LNCaP clone FGC (cell line): Measurements from ENCODE around the gene SLAMF9.

Experiments
- DNase-seq: peaks from one replicate; pipeline ENCODE4 v3.0.0-alpha.2; 2011; ENCODE audit warnings: low read depth
- H3K4me3 ChIP-seq: 2 replicates; pipeline ENCODE4 v1.5.1; 2011; ENCODE audit warnings: mild to moderate bottlenecking, low read depth, low read length, control low read depth
- TF ChIP-seq, protein P1 (sequence below): IDR thresholded peaks from 2 replicates; pipeline ENCODE4 v1.5.1; 2012; ENCODE audit warnings: mild to moderate bottlenecking; ENCODE audit not compliant: control insufficient read depth, insufficient read depth; ENCODE audit errors: extremely low read depth

SLAMF9 gene

DNA sequence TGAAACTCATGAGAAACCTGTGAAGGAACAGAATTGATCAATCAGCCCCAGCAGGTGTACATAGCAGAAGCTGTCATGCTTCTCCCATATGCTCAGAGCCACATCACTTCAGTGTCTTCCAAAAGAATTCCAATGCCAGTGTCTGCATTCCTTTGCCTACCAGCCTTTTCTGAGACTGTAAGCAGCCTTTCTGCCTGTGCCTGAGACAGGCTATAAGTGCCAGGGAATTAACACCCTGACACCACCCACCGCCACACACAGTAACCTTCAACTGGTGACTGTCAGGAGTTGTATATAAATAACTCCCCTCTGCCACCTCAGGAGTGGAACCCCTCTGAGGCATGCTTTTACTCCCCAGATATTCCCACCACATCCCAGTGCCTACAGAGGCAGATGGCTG lies 38.1 kb upstream of the SLAMF9 start:
- TF ChIP-seq, protein P1, sequence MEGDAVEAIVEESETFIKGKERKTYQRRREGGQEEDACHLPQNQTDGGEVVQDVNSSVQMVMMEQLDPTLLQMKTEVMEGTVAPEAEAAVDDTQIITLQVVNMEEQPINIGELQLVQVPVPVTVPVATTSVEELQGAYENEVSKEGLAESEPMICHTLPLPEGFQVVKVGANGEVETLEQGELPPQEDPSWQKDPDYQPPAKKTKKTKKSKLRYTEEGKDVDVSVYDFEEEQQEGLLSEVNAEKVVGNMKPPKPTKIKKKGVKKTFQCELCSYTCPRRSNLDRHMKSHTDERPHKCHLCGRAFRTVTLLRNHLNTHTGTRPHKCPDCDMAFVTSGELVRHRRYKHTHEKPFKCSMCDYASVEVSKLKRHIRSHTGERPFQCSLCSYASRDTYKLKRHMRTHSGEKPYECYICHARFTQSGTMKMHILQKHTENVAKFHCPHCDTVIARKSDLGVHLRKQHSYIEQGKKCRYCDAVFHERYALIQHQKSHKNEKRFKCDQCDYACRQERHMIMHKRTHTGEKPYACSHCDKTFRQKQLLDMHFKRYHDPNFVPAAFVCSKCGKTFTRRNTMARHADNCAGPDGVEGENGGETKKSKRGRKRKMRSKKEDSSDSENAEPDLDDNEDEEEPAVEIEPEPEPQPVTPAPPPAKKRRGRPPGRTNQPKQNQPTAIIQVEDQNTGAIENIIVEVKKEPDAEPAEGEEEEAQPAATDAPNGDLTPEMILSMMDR = no peak
- no peak overlapping the region for H3K4me3 ChIP-seq
- no peak for DNase-seq

- DNase-seq = peak; percentile 13
- no peak overlapping the region for H3K4me3 ChIP-seq
- TF ChIP-seq, protein P1 = no peak
Observed at GRCh38 chr1:159991513-159991912, 37.5 kb upstream of the SLAMF9 start.

DNA sequence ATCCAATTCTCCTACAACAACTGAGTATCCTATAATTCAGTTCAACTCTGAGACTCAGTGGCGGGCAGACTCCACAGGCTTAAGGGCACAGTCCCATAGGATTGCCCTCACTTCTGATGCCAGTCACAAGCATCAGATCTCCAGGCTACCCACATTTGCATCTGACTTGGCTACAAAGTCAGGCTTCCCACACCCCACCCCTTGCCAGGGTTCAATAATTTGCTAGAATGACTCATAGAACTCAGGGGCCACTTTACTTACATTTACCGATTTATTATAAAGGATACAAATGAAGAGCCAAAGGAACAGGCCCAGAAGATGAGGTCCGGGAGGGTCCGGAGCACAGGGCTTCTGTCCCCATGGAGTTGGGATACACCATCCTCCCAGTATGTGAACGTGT lies 36.0 kb upstream of the SLAMF9 start:
- no peak for DNase-seq
- TF ChIP-seq, protein P1 = no peak
- H3K4me3 ChIP-seq = no peak overlapping the region

DNA sequence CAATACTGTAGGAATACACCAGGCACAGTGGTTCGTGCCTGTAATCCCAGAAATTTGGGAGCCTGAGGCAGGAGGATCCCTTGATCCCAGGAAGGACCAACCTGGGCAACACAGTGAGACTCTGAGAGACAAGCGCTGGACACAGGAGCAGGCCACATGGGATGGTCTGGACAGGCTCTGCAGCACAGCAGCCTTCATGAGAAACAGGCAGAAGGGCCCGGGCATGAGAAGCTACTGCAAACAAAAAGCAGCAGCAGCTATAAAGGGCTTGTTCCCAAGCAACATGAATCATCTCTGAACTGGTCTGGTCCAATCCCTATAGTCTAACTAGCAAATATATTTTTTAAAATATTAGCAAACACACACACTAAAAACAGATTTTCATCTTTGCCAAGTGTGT lies 35.5 kb upstream of the SLAMF9 start:
- DNase-seq = no peak

GRCh38 chr1:159988006-159988405 lies 34.0 kb upstream of the SLAMF9 start:
- H3K4me3 ChIP-seq = no peak overlapping the region
- TF ChIP-seq, protein P1 = no peak
- DNase-seq = no peak

More for the DNA sequence above, 35.5 kb upstream of the SLAMF9 start:
- no peak overlapping the region for H3K4me3 ChIP-seq
- TF ChIP-seq, protein P1 = no peak

DNA sequence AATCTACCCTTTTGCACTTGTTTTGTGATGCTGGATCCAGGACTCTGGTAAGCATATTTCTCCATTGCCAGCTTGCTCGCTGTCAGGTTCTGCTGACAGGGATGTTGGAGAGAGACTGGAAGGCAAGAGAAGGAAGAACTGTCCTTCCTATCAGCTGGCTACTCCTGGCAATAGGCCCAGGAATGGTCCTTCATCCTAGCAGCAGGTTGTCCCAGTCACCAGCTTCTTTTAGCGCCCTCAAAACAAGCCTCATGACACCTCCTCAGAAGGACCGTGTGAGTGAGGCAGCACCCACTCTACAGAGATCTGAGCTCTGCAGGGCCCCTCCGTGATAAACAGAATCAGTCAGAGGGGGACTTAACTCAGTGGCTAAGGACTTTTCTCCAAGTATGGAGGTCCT lies 33.1 kb upstream of the SLAMF9 start:
- DNase-seq = no peak
- no peak overlapping the region for H3K4me3 ChIP-seq
- TF ChIP-seq, protein P1 = no peak

- no peak overlapping the region for H3K4me3 ChIP-seq
- TF ChIP-seq, protein P1 = no peak
Observed at GRCh38 chr1:159986531-159986930, 32.5 kb upstream of the SLAMF9 start.

More at GRCh38 chr1:159986531-159986930, 32.5 kb upstream of the SLAMF9 start:
- no peak for DNase-seq
